ENCODE data around the gene GPATCH2L.

GRCh38 chr14:76201162-76201561, 49.4 kb downstream of the GPATCH2L start:
- TF ChIP-seq EZH2 (IDR thresholded peaks at IDR 0.05; ENCODE audit: insufficient read depth, poor library complexity, severe bottlenecking) = no peak
- TF ChIP-seq EZH2phosphoT487 (IDR thresholded peaks at IDR 0.05; ENCODE audit: insufficient read depth, low read depth) = no peak

Measured in GM23248 (cell line).